AG04449 (cell line): ENCODE measurements around the gene CTXN1.

Experiments used
- CTCF ChIA-PET: fragments of 350-600 bp; formaldehyde crosslinking; extraction: SDS; loops from one replicate; lab custom pipeline; 2021; ENCODE audit warnings: antibody characterized with exemption; lab: Yijun Ruan, JAX
- POLR2A ChIA-PET: fragments of 400-600, 350-600 bp; formaldehyde crosslinking; extraction: SDS; loops from one replicate; lab custom pipeline; 2020; ENCODE audit warnings: antibody characterized with exemption, inconsistent platforms; lab: Yijun Ruan, JAX
- DNase-seq: peaks from one replicate; pipeline ENCODE4 v3.0.0-alpha.2; 2010; ENCODE audit warnings: low read depth, low spot score
- H3K4me3 ChIP-seq: 2 replicates; pipeline ENCODE4 v1.5.1; 2011; ENCODE audit warnings: low read depth, mild to moderate bottlenecking, control low read depth, low read length
- CTCF ChIP-seq: IDR thresholded peaks from one replicate; pipeline ENCODE4 v1.5.1; 2011; ENCODE audit warnings: mild to moderate bottlenecking, moderate library complexity, low read length, control low read depth, inconsistent platforms; ENCODE audit not compliant: insufficient read depth; ENCODE audit errors: missing control alignments

CTXN1 gene

GRCh38 chr19:7914099-7914498, 11.8 kb downstream of the CTXN1 start:
- H3K4me3 ChIP-seq: no peak overlapping the region
- ChIA-PET CTCF (no interaction called here), POLR2A (no interaction called here)
- DNase-seq: no peak
- no peak for TF ChIP-seq CTCF

DNA sequence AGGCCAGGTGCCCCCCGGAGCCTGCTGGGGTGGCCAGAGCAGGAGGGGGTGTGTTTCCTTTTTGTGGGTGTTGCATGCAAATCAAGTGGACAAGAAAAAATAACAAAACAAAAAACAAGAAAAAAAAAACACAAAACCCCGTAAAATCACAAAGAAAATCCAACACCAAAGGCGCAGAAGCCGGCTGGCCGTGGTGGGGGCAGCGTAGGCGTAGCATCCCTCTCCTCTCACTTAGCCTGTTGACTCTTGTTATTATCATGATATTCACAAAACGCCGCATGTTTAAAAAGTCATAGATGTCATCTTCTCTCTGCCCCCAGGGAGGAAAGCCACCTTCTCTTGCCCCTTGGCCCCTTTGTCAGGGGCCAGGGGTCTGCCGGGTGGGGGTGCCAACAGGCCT, 12.3 kb downstream of the CTXN1 start:
- POLR2A ChIA-PET: no interaction called here
- no peak for TF ChIP-seq CTCF

GRCh38 chr19:7912697-7913564, 13.0 kb downstream of the CTXN1 start:
- no peak for DNase-seq
- H3K4me3 ChIP-seq: no peak overlapping the region
- TF ChIP-seq CTCF: no peak
- ChIA-PET CTCF (interaction anchor here (1.4 kb wide), 1 partner anchor 9 kb away, joined by 3 read pairs; the partner anchor contains the start of gene MAP2K7), POLR2A (no interaction called here)

More for the DNA sequence above, 12.3 kb downstream of the CTXN1 start:
- DNase-seq: no peak
- CTCF ChIA-PET: no interaction called here
- no peak overlapping the region for H3K4me3 ChIP-seq

- TF ChIP-seq CTCF: no peak
- H3K4me3 ChIP-seq: no peak overlapping the region
- DNase-seq: no peak
- POLR2A ChIA-PET: interaction anchor here (1.0 kb wide), 2 partner anchors 8 to 9 kb away, joined by 3 to 7 read pairs; partner anchors contain the start of genes MAP2K7 and SNAPC2
- CTCF ChIA-PET: interaction anchor here (1.4 kb wide), 1 partner anchor 9 kb away, joined by 3 read pairs; the partner anchor contains the start of gene MAP2K7
Observed at GRCh38 chr19:7912144-7912696, 13.7 kb downstream of the CTXN1 start.

DNA sequence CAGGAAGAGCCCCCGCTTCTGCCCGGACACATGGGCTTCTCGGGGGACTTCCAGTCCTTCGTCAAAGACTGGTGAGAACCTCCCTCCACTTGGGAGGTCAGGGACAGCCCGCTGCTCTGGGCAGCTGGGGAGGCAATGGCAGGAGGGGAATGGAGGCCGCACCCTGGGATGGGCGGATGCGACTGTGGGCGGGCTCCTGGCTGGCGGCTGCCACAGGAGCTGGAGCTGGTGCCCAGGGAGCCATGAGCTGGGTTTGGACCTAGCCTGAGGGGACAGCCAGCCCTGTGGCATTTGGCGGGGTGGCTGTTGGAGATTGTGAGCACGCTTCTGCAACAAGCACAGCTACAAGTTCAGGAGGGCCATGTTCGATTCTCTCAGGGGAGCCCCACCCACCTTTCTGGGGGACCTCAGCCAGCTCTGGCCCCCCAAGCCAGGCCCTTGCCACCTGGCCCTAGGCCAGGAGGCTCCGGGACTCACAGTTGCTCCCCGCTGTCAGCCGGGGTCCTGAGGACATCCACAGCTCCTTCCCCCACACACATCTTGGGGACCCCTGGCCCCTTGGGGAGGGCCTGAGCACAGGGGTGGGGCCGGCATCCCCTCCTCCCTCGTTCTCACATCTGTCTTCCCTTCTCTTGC, 14.3 kb downstream of the CTXN1 start:
- no peak for DNase-seq
- no peak overlapping the region for H3K4me3 ChIP-seq
- TF ChIP-seq CTCF: no peak
- CTCF ChIA-PET: interaction anchor here (1.1 kb wide), 1 partner anchor 9 kb away, joined by 4 read pairs; the partner anchor contains the start of gene SNAPC2
- POLR2A ChIA-PET: interaction anchor here (1.0 kb wide), 2 partner anchors 8 to 9 kb away, joined by 3 to 7 read pairs; partner anchors contain the start of genes MAP2K7 and SNAPC2
